ENCODE data around the gene CLCN2. TPM values are rescaled to one million over a fixed set of nuclear protein-coding genes. Genes with fewer than 3 reads are reported as not detected.
A peak's percentile ranks its signal among the peaks of the same experiment; 100 is the strongest.
"Not testable (repeated sequence)": the region's sequence is repeated elsewhere in the genome, so short reads cannot be mapped to it uniquely, and the experiment has no call there.

Gene CLCN2
- total RNA-seq, 1 donor from 2014 or later: 8.1 TPM

- TF ChIP-seq CTCF (IDR thresholded peaks at IDR 0.05): no peak
- no peak for TF ChIP-seq POLR2AphosphoS5 (IDR thresholded peaks at IDR 0.05; ENCODE audit: insufficient read depth in 1 of 2, low read depth in 1 of 2)
- TF ChIP-seq POLR2A (IDR thresholded peaks at IDR 0.05): no peak
- H3K9me3 ChIP-seq: no peaks in the 10 kb centered on the region
- intact Hi-C loops (cut with DNase I): no loop called here
- no peaks in the 10 kb centered on the region for H3K27me3 ChIP-seq
- no peak overlapping the region for H3K4me3 ChIP-seq
- H3K36me3 ChIP-seq: peaks cover 0 to 14% of the 10 kb centered on the region in 2 donors
- H3K27ac ChIP-seq: no peak overlapping the region
- no peak for DNase-seq (ENCODE audit: extremely low spot score in 2 of 2)
- peaks cover 24% of the 10 kb centered on the region for H3K4me1 ChIP-seq
Observed at GRCh38 chr3:184343200-184343876, 18.1 kb downstream of the CLCN2 start.

GRCh38 chr3:184341925-184342324 lies 19.5 kb downstream of the CLCN2 start:
- no peak overlapping the region for H3K27ac ChIP-seq
- peaks cover 38% of the 10 kb centered on the region for H3K4me1 ChIP-seq
- no peaks in the 10 kb centered on the region for H3K9me3 ChIP-seq
- DNase-seq (ENCODE audit: extremely low spot score in 2 of 2): no peak
- H3K27me3 ChIP-seq: no peaks in the 10 kb centered on the region
- peak in 1 of 2 donors; percentile 55 for TF ChIP-seq POLR2AphosphoS5 (IDR thresholded peaks at IDR 0.05; ENCODE audit: insufficient read depth in 1 of 2, low read depth in 1 of 2)
- TF ChIP-seq CTCF (IDR thresholded peaks at IDR 0.05): no peak
- no peak for TF ChIP-seq POLR2A (IDR thresholded peaks at IDR 0.05)
- intact Hi-C loops (cut with DNase I): no loop called here
- peaks cover 0 to 14% of the 10 kb centered on the region in 2 donors for H3K36me3 ChIP-seq
- no peak overlapping the region for H3K4me3 ChIP-seq

GRCh38 chr3:184339451-184340135 lies 21.8 kb downstream of the CLCN2 start:
- Histone ChIP-seq H3K4me1 (peaks cover 48% of the 10 kb centered on the region), H3K36me3 (peaks cover 0 to 14% of the 10 kb centered on the region in 2 donors)
- not testable (repeated sequence) for DNase-seq (ENCODE audit: extremely low spot score in 2 of 2); H3K27ac ChIP-seq; H3K4me3 ChIP-seq; H3K27me3 ChIP-seq; H3K9me3 ChIP-seq
- intact Hi-C loops (cut with DNase I): loop anchor here (10.0 kb wide), 1 partner anchor 155 kb away; the partner anchor contains the start of gene ABCF3

GRCh38 chr3:184339001-184339400 lies 22.4 kb downstream of the CLCN2 start:
- peaks cover 0 to 16% of the 10 kb centered on the region in 2 donors for H3K36me3 ChIP-seq
- peak overlapping the region; percentile 14 to 41 for H3K4me3 ChIP-seq
- H3K27ac ChIP-seq: peak overlapping the region; percentile 97
- H3K27me3 ChIP-seq: no peaks in the 10 kb centered on the region
- no peak for TF ChIP-seq POLR2AphosphoS5 (IDR thresholded peaks at IDR 0.05; ENCODE audit: insufficient read depth in 1 of 2, low read depth in 1 of 2)
- no peak for TF ChIP-seq POLR2A (IDR thresholded peaks at IDR 0.05)
- no peak for TF ChIP-seq CTCF (IDR thresholded peaks at IDR 0.05)
- intact Hi-C loops (cut with DNase I): loop anchor here (10.0 kb wide), 1 partner anchor 154 kb away; the partner anchor contains the start of gene ABCF3
- peaks cover 48% of the 10 kb centered on the region for H3K4me1 ChIP-seq
- DNase-seq (ENCODE audit: extremely low spot score in 2 of 2): no peak
- no peaks in the 10 kb centered on the region for H3K9me3 ChIP-seq

- H3K27ac ChIP-seq: peak overlapping the region; percentile 97
- DNase-seq (ENCODE audit: extremely low spot score in 2 of 2): no peak
- H3K4me3 ChIP-seq: peak overlapping the region; percentile 14 to 41
- peaks cover 48% of the 10 kb centered on the region for H3K4me1 ChIP-seq
- intact Hi-C loops (cut with DNase I): loop anchor here (1.0 to 10.0 kb wide), 2 partner anchors 24 to 154 kb away; partner anchors contain the start of genes ABCF3 and EIF4G1
- H3K9me3 ChIP-seq: no peaks in the 10 kb centered on the region
- no peaks in the 10 kb centered on the region for H3K27me3 ChIP-seq
- H3K36me3 ChIP-seq: peaks cover 0 to 21% of the 10 kb centered on the region in 2 donors
- peak in 1 of 2 donors; percentile 80 for TF ChIP-seq POLR2AphosphoS5 (IDR thresholded peaks at IDR 0.05; ENCODE audit: insufficient read depth in 1 of 2, low read depth in 1 of 2)
- no peak for TF ChIP-seq CTCF (IDR thresholded peaks at IDR 0.05)
Observed at GRCh38 chr3:184338511-184338945, 22.9 kb downstream of the CLCN2 start.

Measured in vagina (tissue), 2 donors.